SK-N-SH (cell line): Measurements from ENCODE around the gene APEH. TPM values are rescaled to one million over a fixed set of nuclear protein-coding genes. Genes with fewer than 3 reads are reported as not detected.

Experiments
- CTCF ChIA-PET: fragments of 300-600, 350-600 bp; formaldehyde crosslinking; extraction: SDS; loops from one replicate; lab custom pipeline; 2021; lab: Yijun Ruan, JAX
- POLR2A ChIA-PET: fragments of 350-600 bp; sonication (Branson Sonifier 250); formaldehyde crosslinking; extraction: SDS; loops from one replicate; lab custom pipeline; 2020; ENCODE audit warnings: antibody characterized with exemption, inconsistent platforms; lab: Yijun Ruan, JAX
- DNase-seq: peaks from one replicate; pipeline ENCODE4 v3.0.0; 2012
- H2AFZ ChIP-seq: fragments of 200-600 bp; sonication (generic); 2 replicates; pipeline ENCODE4 v1.8.1; 2016; ENCODE audit warnings: antibody characterized with exemption, mild to moderate bottlenecking, low read depth
- H3F3A ChIP-seq: fragments of 200-600 bp; sonication (generic); replicated peaks from 2 replicates; pipeline ENCODE3; 2016; ENCODE audit warnings: antibody characterized with exemption, mild to moderate bottlenecking; ENCODE audit not compliant: insufficient read depth
- H3K27ac ChIP-seq, 2 experiments: fragments of 200-500 bp in 1 of 2; fragments of 200-600 bp in 1 of 2; sonication (Bioruptor generic) in 1 of 2; sonication (generic), shearing (Covaris generic) in 1 of 2; 2 replicates each; pipeline versions ENCODE4 v1.5.1 to v1.6.1; 2014 to 2016; ENCODE audit warnings: low read depth in 2 of 2, inconsistent platforms in 1 of 2, low read length in 1 of 2, mild to moderate bottlenecking in 1 of 2, mixed read lengths in 1 of 2
- H3K27me3 ChIP-seq: fragments of 200-600 bp; sonication (generic), shearing (Covaris generic); 2 replicates; pipeline ENCODE4 v1.6.1; 2016; ENCODE audit warnings: mixed run types; ENCODE audit not compliant: insufficient read depth
- H3K36me3 ChIP-seq, 2 experiments: fragments of 200-500 bp in 1 of 2; fragments of 200-600 bp in 1 of 2; sonication (Bioruptor generic) in 1 of 2; sonication (generic) in 1 of 2; replicated peaks in 1 of 2; 2 replicates each; pipeline versions ENCODE3 to v1.5.1; 2014 to 2016; ENCODE audit warnings: low read length in 1 of 2, mild to moderate bottlenecking in 1 of 2; ENCODE audit not compliant: insufficient read depth in 2 of 2, control insufficient read depth in 1 of 2
- H3K4me1 ChIP-seq, 2 experiments: fragments of 200-500 bp in 1 of 2; fragments of 200-600 bp in 1 of 2; sonication (Bioruptor generic) in 1 of 2; sonication (generic), shearing (Covaris generic) in 1 of 2; 2 replicates each; pipeline versions ENCODE4 v1.5.1 to v1.6.1; 2014 to 2016; ENCODE audit warnings: low read depth in 1 of 2, low read length in 1 of 2, mixed run types in 1 of 2; ENCODE audit not compliant: insufficient read depth in 2 of 2, control insufficient read depth in 1 of 2
- H3K4me2 ChIP-seq: fragments of 200-600 bp; sonication (generic), shearing (Covaris generic); 2 replicates; pipeline ENCODE4 v1.6.1; 2017; ENCODE audit warnings: mixed run types
- H3K4me3 ChIP-seq, 2 experiments: fragments of 200-500 bp in 1 of 2; fragments of 200-600 bp in 1 of 2; sonication (Bioruptor generic) in 1 of 2; sonication (generic), shearing (Covaris generic) in 1 of 2; 2 replicates each; pipeline versions ENCODE4 v1.5.1 to v1.8.1; 2014 to 2016; ENCODE audit warnings: low read depth in 2 of 2, inconsistent platforms in 1 of 2, low read length in 1 of 2, mild to moderate bottlenecking in 1 of 2, mixed read lengths in 1 of 2, moderate library complexity in 1 of 2
- H3K79me2 ChIP-seq: fragments of 200-600 bp; sonication (generic); 2 replicates; pipeline ENCODE4 v1.8.1; 2017; ENCODE audit warnings: mild to moderate bottlenecking; ENCODE audit not compliant: insufficient read depth
- H3K9ac ChIP-seq: fragments of 200-600 bp; sonication (generic); 2 replicates; pipeline ENCODE4 v1.6.1; 2017; ENCODE audit warnings: mixed run types
- H3K9me2 ChIP-seq: fragments of 200-600 bp; sonication (generic); 2 replicates; pipeline ENCODE4 v1.6.1; 2017; ENCODE audit warnings: mixed run types
- H3K9me3 ChIP-seq: fragments of 200-600 bp; sonication (generic); 2 replicates; pipeline ENCODE4 v1.6.1; 2017; ENCODE audit warnings: mixed run types, mild to moderate bottlenecking, moderate library complexity
- H4K20me1 ChIP-seq: fragments of 200-600 bp; sonication (generic); 2 replicates; pipeline ENCODE4 v1.6.1; 2017; ENCODE audit warnings: mild to moderate bottlenecking, mixed run types; ENCODE audit not compliant: insufficient read depth
- CHD2 ChIP-seq: fragments of 150-350 bp; IDR thresholded peaks from 2 replicates; pipeline ENCODE4 v1.6.1; 2018; ENCODE audit warnings: low read length; ENCODE audit not compliant: partially characterized antibody
- FOXJ3 ChIP-seq: sonication (generic); formaldehyde crosslinking; IDR thresholded peaks from 2 replicates; pipeline ENCODE4 v1.5.1; 2020; ENCODE audit warnings: mild to moderate bottlenecking, missing genetic modification reagents
- FOXM1 ChIP-seq: IDR thresholded peaks from 2 replicates; pipeline ENCODE4 v1.4.0; 2012; ENCODE audit warnings: low read depth, mild to moderate bottlenecking
- GABPA ChIP-seq: IDR thresholded peaks from 2 replicates; pipeline ENCODE4 v1.4.0; 2012; ENCODE audit warnings: low read depth, mild to moderate bottlenecking
- GATA2 ChIP-seq: sonication (generic); formaldehyde crosslinking; IDR thresholded peaks from 2 replicates; pipeline ENCODE4 v1.5.0; 2020; ENCODE audit warnings: mild to moderate bottlenecking, missing genetic modification reagents
- MEF2A ChIP-seq: IDR thresholded peaks from 2 replicates; pipeline ENCODE4 v1.4.0; 2012; ENCODE audit warnings: low read depth, borderline replicate concordance
- RAD21 ChIP-seq: IDR thresholded peaks from 2 replicates; pipeline ENCODE4 v1.6.1; 2012; ENCODE audit warnings: mild to moderate bottlenecking, low read length
- REST ChIP-seq: IDR thresholded peaks from 2 replicates; pipeline ENCODE4 v1.6.1; 2012; ENCODE audit warnings: mild to moderate bottlenecking, low read depth, low read length, moderate library complexity
- SIN3A ChIP-seq: IDR thresholded peaks from 2 replicates; pipeline ENCODE4 v1.6.1; 2012; ENCODE audit warnings: low read depth, mild to moderate bottlenecking, low read length, moderate library complexity, borderline replicate concordance
- SMC3 ChIP-seq: IDR thresholded peaks from 2 replicates; pipeline ENCODE4 v1.6.1; 2012; ENCODE audit warnings: low read depth, low read length, improper control_type of control experiment
- TEAD4 ChIP-seq: IDR thresholded peaks from 2 replicates; pipeline ENCODE4 v1.4.0; 2012; ENCODE audit warnings: mild to moderate bottlenecking, borderline replicate concordance; ENCODE audit not compliant: insufficient read depth
- WGBS: methylation state at CpG from one replicate; pipeline ENCODE4 v1.1.6; 2017; ENCODE audit warnings: low lambda C conversion rate; 5-methylcytosine and 5-hydroxymethylcytosine counted together
- polyA plus RNA-seq, 3 experiments: library from polyadenylated mRNA; depleted of rRNA; stranded (reverse); fragments of >200 nt; gene quantifications; 2 replicates each; pipeline ENCODE4 v1.2.3, GENCODE V29; 2012
- TF ChIP-seq, protein P1 (sequence below): IDR thresholded peaks from 2 replicates; pipeline ENCODE4; 2012
- TF ChIP-seq, protein P2 (sequence below): IDR thresholded peaks from 2 replicates; pipeline ENCODE4 v1.4.0; 2012; ENCODE audit warnings: low read depth

The APEH gene
- polyA plus RNA-seq, 1 of the 3 experiments (the other 2 are of a cell fraction), result 112 TPM

DNA sequence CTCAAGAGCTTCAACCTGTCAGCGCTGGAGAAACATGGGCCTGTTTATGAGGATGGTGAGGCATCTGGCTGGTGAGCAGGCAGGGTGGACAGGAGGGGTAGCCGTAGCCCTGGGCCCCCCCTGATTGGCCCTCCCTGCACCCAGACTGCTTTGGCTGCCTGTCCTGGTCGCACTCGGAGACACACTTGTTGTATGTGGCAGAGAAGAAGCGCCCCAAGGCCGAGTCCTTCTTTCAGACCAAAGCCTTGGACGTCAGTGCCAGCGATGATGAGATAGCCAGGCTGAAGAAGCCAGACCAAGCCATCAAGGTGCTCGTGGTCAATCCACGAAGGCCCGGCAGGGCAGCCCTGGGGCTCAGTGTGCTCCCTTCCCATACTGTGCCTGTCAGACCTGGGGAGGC lies 1.8 kb downstream of the APEH start:
- ChIA-PET CTCF (interaction anchor here (6.6 kb wide), 1 partner anchor 136 kb away, joined by 53 read pairs; no protein-coding TSS in a partner anchor), POLR2A (no interaction called here)
- Histone ChIP-seq H3K27me3 (no peaks in the 10 kb centered on the region), H4K20me1 (no peaks in the 10 kb centered on the region), H3K4me2 (peak overlapping the region; percentile 96; the same call in 1 of the 2 replicates), H3K9me2 (no peaks in the 10 kb centered on the region), H3K27ac (no peak overlapping the region), H3K4me1 (peaks cover 7 to 19% of the 10 kb centered on the region in 2 experiments; a peak in 1 of 4 replicates), H3K36me3 (peaks cover 19 to 55% of the 10 kb centered on the region in 2 experiments), H2AFZ (no peak overlapping the region), H3K9ac (no peak overlapping the region), H3K4me3 (no peak overlapping the region), H3K9me3 (no peaks in the 10 kb centered on the region), H3F3A (peaks cover 5% of the 10 kb centered on the region), H3K79me2 (peaks cover 24% of the 10 kb centered on the region)
- WGBS, result 96% methylated on average over 5 of the region's 11 CpGs
- DNase-seq, result no peak
- TF ChIP-seq GATA2, result no peak
- no peak for TF ChIP-seq RAD21
- TF ChIP-seq GABPA, result no peak
- no peak for TF ChIP-seq REST
- TF ChIP-seq, protein P1, sequence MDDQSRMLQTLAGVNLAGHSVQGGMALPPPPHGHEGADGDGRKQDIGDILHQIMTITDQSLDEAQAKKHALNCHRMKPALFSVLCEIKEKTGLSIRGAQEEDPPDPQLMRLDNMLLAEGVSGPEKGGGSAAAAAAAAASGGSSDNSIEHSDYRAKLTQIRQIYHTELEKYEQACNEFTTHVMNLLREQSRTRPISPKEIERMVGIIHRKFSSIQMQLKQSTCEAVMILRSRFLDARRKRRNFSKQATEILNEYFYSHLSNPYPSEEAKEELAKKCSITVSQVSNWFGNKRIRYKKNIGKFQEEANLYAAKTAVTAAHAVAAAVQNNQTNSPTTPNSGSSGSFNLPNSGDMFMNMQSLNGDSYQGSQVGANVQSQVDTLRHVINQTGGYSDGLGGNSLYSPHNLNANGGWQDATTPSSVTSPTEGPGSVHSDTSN, result no peak
- no peak for TF ChIP-seq SIN3A
- no peak for TF ChIP-seq TEAD4
- TF ChIP-seq CHD2, result no peak
- TF ChIP-seq FOXM1, result no peak
- no peak for TF ChIP-seq SMC3
- no peak for TF ChIP-seq MEF2A
- TF ChIP-seq, protein P2, sequence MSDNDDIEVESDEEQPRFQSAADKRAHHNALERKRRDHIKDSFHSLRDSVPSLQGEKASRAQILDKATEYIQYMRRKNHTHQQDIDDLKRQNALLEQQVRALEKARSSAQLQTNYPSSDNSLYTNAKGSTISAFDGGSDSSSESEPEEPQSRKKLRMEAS, result no peak
- no peak for TF ChIP-seq FOXJ3 (CRISPR knock-in tag)
